ENCODE measurements around the gene CACFD1. TPM values are rescaled to one million over a fixed set of nuclear protein-coding genes. Genes with fewer than 3 reads are reported as not detected.

CACFD1 gene
- polyA plus RNA-seq, result 75.4 and 78.0 TPM in 2 replicates
- 62.9 and 81.1 TPM in 2 replicates for polyA minus RNA-seq

DNA sequence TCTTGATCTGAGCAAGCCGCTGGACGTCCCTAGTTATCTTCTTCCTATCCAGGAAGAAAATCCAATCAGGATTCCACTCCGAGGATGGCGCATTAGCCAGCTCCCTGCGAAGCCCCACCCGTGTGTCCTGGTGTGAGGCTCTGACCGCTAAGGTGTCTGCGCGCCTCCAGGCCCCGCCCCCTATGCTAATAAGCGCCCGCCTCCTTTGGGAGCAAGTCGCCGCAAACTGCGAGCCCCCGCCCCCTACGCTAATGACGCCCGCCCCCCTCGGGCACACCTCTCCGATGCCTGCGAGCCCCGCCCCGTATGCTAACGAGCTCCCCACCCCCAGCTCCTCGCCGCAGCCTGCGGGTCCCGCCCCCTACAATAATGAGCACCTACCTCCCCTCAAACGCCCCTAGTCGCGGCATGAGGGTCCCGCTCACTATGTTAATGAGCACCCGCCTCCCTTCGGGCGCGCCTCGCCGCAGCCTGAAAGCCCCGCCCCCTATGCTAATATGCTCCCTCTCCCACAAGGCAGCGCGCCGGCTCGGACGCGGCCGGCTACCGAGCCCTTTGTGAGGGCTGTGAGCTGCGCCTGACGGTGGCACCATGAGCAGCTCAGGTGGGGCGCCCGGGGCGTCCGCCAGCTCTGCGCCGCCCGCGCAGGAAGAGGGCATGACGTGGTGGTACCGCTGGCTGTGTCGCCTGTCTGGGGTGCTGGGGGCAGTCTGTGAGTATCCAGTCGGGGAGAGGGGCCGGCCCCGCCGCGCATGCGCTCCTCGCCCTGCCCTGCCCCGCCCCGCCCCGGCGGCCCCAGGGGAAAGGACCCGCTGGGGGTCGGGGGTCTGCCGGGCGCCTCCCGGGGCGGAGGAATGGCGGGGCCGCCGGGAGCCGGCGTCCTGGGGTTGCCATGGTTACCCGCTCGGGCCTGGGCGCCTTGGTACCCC, at the start of gene CACFD1:
Gene CACFD1 (plus strand): TSS at position 503 of the 929 bp plus-strand sequence. CDS start 89 bp downstream, at position 592.
- no peak for TF ChIP-seq EZH2 (IDR thresholded peaks at IDR 0.05; ENCODE audit: borderline replicate concordance, insufficient read depth, low read length, poor library complexity, severe bottlenecking)
- peak; percentile 96 for TF ChIP-seq POLR2AphosphoS5 (IDR thresholded peaks at IDR 0.05)
- TF ChIP-seq SMC3 (conservative IDR thresholded peaks at IDR 0.05; ENCODE audit: poor library complexity), result no peak
- TF ChIP-seq TAF1 (IDR thresholded peaks at IDR 0.05; ENCODE audit: low read depth), result peak; percentile 32
- TF ChIP-seq RAD21 (conservative IDR thresholded peaks at IDR 0.05), result peak; percentile 28
- peak; percentile 68 for TF ChIP-seq EP300 (conservative IDR thresholded peaks at IDR 0.05; ENCODE audit: poor library complexity, severe bottlenecking)
- TF ChIP-seq, protein P1, sequence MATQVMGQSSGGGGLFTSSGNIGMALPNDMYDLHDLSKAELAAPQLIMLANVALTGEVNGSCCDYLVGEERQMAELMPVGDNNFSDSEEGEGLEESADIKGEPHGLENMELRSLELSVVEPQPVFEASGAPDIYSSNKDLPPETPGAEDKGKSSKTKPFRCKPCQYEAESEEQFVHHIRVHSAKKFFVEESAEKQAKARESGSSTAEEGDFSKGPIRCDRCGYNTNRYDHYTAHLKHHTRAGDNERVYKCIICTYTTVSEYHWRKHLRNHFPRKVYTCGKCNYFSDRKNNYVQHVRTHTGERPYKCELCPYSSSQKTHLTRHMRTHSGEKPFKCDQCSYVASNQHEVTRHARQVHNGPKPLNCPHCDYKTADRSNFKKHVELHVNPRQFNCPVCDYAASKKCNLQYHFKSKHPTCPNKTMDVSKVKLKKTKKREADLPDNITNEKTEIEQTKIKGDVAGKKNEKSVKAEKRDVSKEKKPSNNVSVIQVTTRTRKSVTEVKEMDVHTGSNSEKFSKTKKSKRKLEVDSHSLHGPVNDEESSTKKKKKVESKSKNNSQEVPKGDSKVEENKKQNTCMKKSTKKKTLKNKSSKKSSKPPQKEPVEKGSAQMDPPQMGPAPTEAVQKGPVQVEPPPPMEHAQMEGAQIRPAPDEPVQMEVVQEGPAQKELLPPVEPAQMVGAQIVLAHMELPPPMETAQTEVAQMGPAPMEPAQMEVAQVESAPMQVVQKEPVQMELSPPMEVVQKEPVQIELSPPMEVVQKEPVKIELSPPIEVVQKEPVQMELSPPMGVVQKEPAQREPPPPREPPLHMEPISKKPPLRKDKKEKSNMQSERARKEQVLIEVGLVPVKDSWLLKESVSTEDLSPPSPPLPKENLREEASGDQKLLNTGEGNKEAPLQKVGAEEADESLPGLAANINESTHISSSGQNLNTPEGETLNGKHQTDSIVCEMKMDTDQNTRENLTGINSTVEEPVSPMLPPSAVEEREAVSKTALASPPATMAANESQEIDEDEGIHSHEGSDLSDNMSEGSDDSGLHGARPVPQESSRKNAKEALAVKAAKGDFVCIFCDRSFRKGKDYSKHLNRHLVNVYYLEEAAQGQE (IDR thresholded peaks at IDR 0.05; ENCODE audit: borderline replicate concordance), result peak; percentile 62
- TF ChIP-seq CTCF (IDR thresholded peaks at IDR 0.05; ENCODE audit: poor library complexity, severe bottlenecking), result peak; percentile 21
- peak; percentile 79 for TF ChIP-seq MXI1 (conservative IDR thresholded peaks at IDR 0.05; ENCODE audit: poor library complexity, severe bottlenecking)
- Histone ChIP-seq H3F3A (ENCODE audit: insufficient read depth, low read length, poor library complexity, severe bottlenecking) (no peaks in the 10 kb centered on the region), H2AFZ (ENCODE audit: low read depth, low read length) (peak within 1 kb of the TSS; percentile 72)

DNA sequence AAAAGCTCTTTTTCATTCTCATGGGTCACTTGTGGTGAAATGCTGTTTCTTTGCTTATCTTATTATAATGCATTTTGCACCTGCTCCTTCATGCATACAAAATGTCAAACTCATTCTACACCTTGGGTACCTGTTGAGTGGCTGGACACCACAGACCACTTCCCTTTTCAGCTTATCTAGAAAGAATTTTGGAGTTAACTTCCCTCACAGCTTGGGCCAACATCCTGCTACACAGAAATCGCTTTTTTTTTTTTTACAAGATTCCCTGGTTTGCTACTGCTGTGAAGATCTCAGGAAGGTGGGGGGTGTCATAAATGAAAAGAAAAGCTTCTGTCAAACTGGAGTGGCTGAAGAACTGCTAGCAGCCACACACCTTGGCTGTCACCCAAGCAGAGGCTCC, 44.6 kb upstream of the CACFD1 start:
- H3K79me2 ChIP-seq (replicated peaks; ENCODE audit: insufficient read depth, low read length), result peaks cover 18% of the 10 kb centered on the region
- H3K9ac ChIP-seq (ENCODE audit: low read length), result no peak overlapping the region
- H4K20me1 ChIP-seq (ENCODE audit: insufficient read depth), result no peaks in the 10 kb centered on the region
- no peak overlapping the region for H2AFZ ChIP-seq (ENCODE audit: low read depth, low read length)
- H3K27ac ChIP-seq (ENCODE audit: low read length), result no peak overlapping the region
- H3K4me3 ChIP-seq (ENCODE audit: low read length), result no peak overlapping the region
- H3F3A ChIP-seq (ENCODE audit: insufficient read depth, low read length, poor library complexity, severe bottlenecking), result no peaks in the 10 kb centered on the region
- no peaks in the 10 kb centered on the region for H3K9me3 ChIP-seq (ENCODE audit: low read length)
- no peak overlapping the region for H3K4me2 ChIP-seq (ENCODE audit: low read length)
- TF ChIP-seq TAF1 (IDR thresholded peaks at IDR 0.05; ENCODE audit: low read depth) (no peak), EP300 (conservative IDR thresholded peaks at IDR 0.05; ENCODE audit: poor library complexity, severe bottlenecking) (no peak), SMC3 (conservative IDR thresholded peaks at IDR 0.05; ENCODE audit: poor library complexity) (no peak), MXI1 (conservative IDR thresholded peaks at IDR 0.05; ENCODE audit: poor library complexity, severe bottlenecking) (no peak), RAD21 (conservative IDR thresholded peaks at IDR 0.05) (no peak), CTCF (IDR thresholded peaks at IDR 0.05; ENCODE audit: poor library complexity, severe bottlenecking) (no peak), POLR2AphosphoS5 (IDR thresholded peaks at IDR 0.05) (no peak), EZH2 (IDR thresholded peaks at IDR 0.05; ENCODE audit: borderline replicate concordance, insufficient read depth, low read length, poor library complexity, severe bottlenecking) (no peak)
- TF ChIP-seq, protein P1 (IDR thresholded peaks at IDR 0.05; ENCODE audit: borderline replicate concordance), result no peak
- H3K27me3 ChIP-seq (ENCODE audit: insufficient read depth, low read depth, low read length), result no peaks in the 10 kb centered on the region
- H3K36me3 ChIP-seq (ENCODE audit: insufficient read depth, low read length), result no peaks in the 10 kb centered on the region
- no peaks in the 10 kb centered on the region for H3K9me2 ChIP-seq (ENCODE audit: insufficient read depth, low read length)

More for the DNA sequence above, at the start of gene CACFD1:
- Histone ChIP-seq H3K9ac (ENCODE audit: low read length) (peak within 1 kb of the TSS; percentile 97), H3K27ac (ENCODE audit: low read length) (peak within 1 kb of the TSS; percentile 96), H3K79me2 (replicated peaks; ENCODE audit: insufficient read depth, low read length) (peaks cover 29% of the 10 kb centered on the region), H3K9me2 (ENCODE audit: insufficient read depth, low read length) (no peaks in the 10 kb centered on the region), H4K20me1 (ENCODE audit: insufficient read depth) (no peaks in the 10 kb centered on the region), H3K27me3 (ENCODE audit: insufficient read depth, low read depth, low read length) (no peaks in the 10 kb centered on the region), H3K4me3 (ENCODE audit: low read length) (peak within 1 kb of the TSS; percentile 85), H3K9me3 (ENCODE audit: low read length) (no peaks in the 10 kb centered on the region), H3K36me3 (ENCODE audit: insufficient read depth, low read length) (no peaks in the 10 kb centered on the region), H3K4me2 (ENCODE audit: low read length) (peak within 1 kb of the TSS; percentile 66)
